Type B pancreatic cell (in vitro differentiated cells): Measurements from ENCODE around the gene VIT. TPM values are rescaled to one million over a fixed set of nuclear protein-coding genes. Genes with fewer than 3 reads are reported as not detected.

Experiments
- DNase-seq: peaks from one replicate; pipeline ENCODE4 v3.0.0; 2021; ENCODE audit warnings: mixed read lengths; ENCODE audit not compliant: unreplicated experiment; ENCODE audit errors: extremely low spot score
- H3K27ac Mint-ChIP-seq: 2 replicates; pipeline ENCODE4 v1.8.0; 2021; ENCODE audit warnings: mild to moderate bottlenecking, mixed read lengths
- H3K27me3 Mint-ChIP-seq: 2 replicates; pipeline ENCODE4 v1.8.0; 2021; ENCODE audit warnings: mixed read lengths
- H3K36me3 Mint-ChIP-seq: 2 replicates; pipeline ENCODE4 v1.8.0; 2021; ENCODE audit warnings: mixed read lengths
- H3K4me1 Mint-ChIP-seq: one replicate; pipeline ENCODE4 v1.8.0; 2021; ENCODE audit warnings: mixed read lengths; ENCODE audit not compliant: unreplicated experiment
- H3K4me3 Mint-ChIP-seq: 2 replicates; pipeline ENCODE4 v1.8.0; 2021; ENCODE audit warnings: mild to moderate bottlenecking, mixed read lengths
- H3K9me3 Mint-ChIP-seq: 2 replicates; pipeline ENCODE4 v1.8.0; 2021; ENCODE audit warnings: mixed read lengths
- CTCF ChIP-seq: fragments of 200-600 bp; sonication (generic); conservative IDR thresholded peaks from 2 replicates; pipeline ENCODE4 v1.5.0; 2021; ENCODE audit warnings: antibody characterized with exemption, mild to moderate bottlenecking
- total RNA-seq: library from RNA; stranded (reverse); gene quantifications from 2 replicates; pipeline ENCODE4 v1.2.1, GENCODE V29; 2021; ENCODE audit warnings: low replicate concordance

Gene VIT
- total RNA-seq, 1 donor from 2014 or later: 1.2 TPM

- Mint-ChIP-seq H3K9me3 (no peaks in the 10 kb centered on the region), H3K27ac (no peak overlapping the region), H3K4me1 (no peaks in the 10 kb centered on the region), H3K27me3 (peaks cover 16% of the 10 kb centered on the region), H3K36me3 (no peaks in the 10 kb centered on the region), H3K4me3 (no peak overlapping the region)
- peak; percentile 73 for TF ChIP-seq CTCF
- DNase-seq: no peak
Observed at GRCh38 chr2:36770542-36771287, 74.2 kb downstream of the VIT start.

GRCh38 chr2:36771671-36772070 lies 75.2 kb downstream of the VIT start:
- H3K4me3 Mint-ChIP-seq: no peak overlapping the region

GRCh38 chr2:36773947-36774346 lies 77.4 kb downstream of the VIT start:
- no peaks in the 10 kb centered on the region for H3K36me3 Mint-ChIP-seq
- H3K4me1 Mint-ChIP-seq: no peaks in the 10 kb centered on the region
- no peak overlapping the region for H3K4me3 Mint-ChIP-seq
- no peaks in the 10 kb centered on the region for H3K9me3 Mint-ChIP-seq
- TF ChIP-seq CTCF: no peak
- H3K27me3 Mint-ChIP-seq: peaks cover 11% of the 10 kb centered on the region
- DNase-seq: no peak
- no peak overlapping the region for H3K27ac Mint-ChIP-seq

More at GRCh38 chr2:36771671-36772070, 75.2 kb downstream of the VIT start:
- Mint-ChIP-seq H3K9me3 (no peaks in the 10 kb centered on the region), H3K27ac (no peak overlapping the region), H3K36me3 (no peaks in the 10 kb centered on the region), H3K27me3 (peaks cover 16% of the 10 kb centered on the region), H3K4me1 (no peaks in the 10 kb centered on the region)
- no peak for TF ChIP-seq CTCF
- no peak for DNase-seq

- H3K27me3 Mint-ChIP-seq: peaks cover 11% of the 10 kb centered on the region
- no peak for TF ChIP-seq CTCF
- peak overlapping the region; percentile 15 for H3K27ac Mint-ChIP-seq
- no peaks in the 10 kb centered on the region for H3K4me1 Mint-ChIP-seq
- no peak for DNase-seq
- H3K9me3 Mint-ChIP-seq: no peaks in the 10 kb centered on the region
- H3K4me3 Mint-ChIP-seq: no peak overlapping the region
- no peaks in the 10 kb centered on the region for H3K36me3 Mint-ChIP-seq
Observed at GRCh38 chr2:36775261-36775660, 78.8 kb downstream of the VIT start.

GRCh38 chr2:36775806-36776205 lies 79.3 kb downstream of the VIT start:
- H3K36me3 Mint-ChIP-seq: no peaks in the 10 kb centered on the region
- no peaks in the 10 kb centered on the region for H3K4me1 Mint-ChIP-seq
- H3K4me3 Mint-ChIP-seq: no peak overlapping the region
- H3K27me3 Mint-ChIP-seq: peaks cover 11% of the 10 kb centered on the region
- H3K27ac Mint-ChIP-seq: peak overlapping the region; percentile 15
- TF ChIP-seq CTCF: no peak
- H3K9me3 Mint-ChIP-seq: no peaks in the 10 kb centered on the region
- DNase-seq: no peak
